HepG2 (cell line): ENCODE measurements around the gene LAMA5. TPM values are rescaled to one million over a fixed set of nuclear protein-coding genes. Genes with fewer than 3 reads are reported as not detected.

Experiments used
- ATF7-NPFF ChIP-seq: sonication (generic); formaldehyde crosslinking; IDR thresholded peaks from 2 replicates; pipeline ENCODE4 v1.8.1; 2023; ENCODE audit warnings: mild to moderate bottlenecking, low read depth, missing genetic modification reagents, moderate library complexity
- CBX5 ChIP-seq: sonication (generic); formaldehyde crosslinking; IDR thresholded peaks from 2 replicates; pipeline ENCODE4 v1.4.0; 2020; ENCODE audit warnings: missing genetic modification reagents, borderline replicate concordance
- FOXP1 ChIP-seq, 2 experiments: fragments of 450-650 bp in 1 of 2; IDR thresholded peaks; 2 replicates each; pipeline ENCODE4 v1.6.1; 2017 to 2018; ENCODE audit warnings: antibody characterized with exemption in 1 of 2
- KDM5A ChIP-seq: fragments of 200-600 bp; sonication (generic); IDR thresholded peaks from 2 replicates; pipeline ENCODE4 v1.7.0; 2018; ENCODE audit warnings: antibody characterized with exemption, mild to moderate bottlenecking, low read length, borderline replicate concordance
- KLF11 ChIP-seq: IDR thresholded peaks from 2 replicates; pipeline ENCODE4 v1.6.1; 2016; ENCODE audit warnings: missing compliant biosample characterization
- MED8 ChIP-seq: sonication (generic); formaldehyde crosslinking; IDR thresholded peaks from 2 replicates; pipeline ENCODE4 v1.8.1; 2023; ENCODE audit warnings: mild to moderate bottlenecking, missing genetic modification reagents; ENCODE audit not compliant: insufficient replicate concordance
- MYC ChIP-seq: sonication (generic); formaldehyde crosslinking; IDR thresholded peaks from 2 replicates; pipeline ENCODE4 v1.9.0; 2021; ENCODE audit warnings: missing genetic modification reagents, borderline replicate concordance
- MZF1 ChIP-seq: sonication (generic); formaldehyde crosslinking; IDR thresholded peaks from 2 replicates; pipeline ENCODE4 v1.8.1; 2023; ENCODE audit warnings: mild to moderate bottlenecking, missing genetic modification reagents, borderline replicate concordance
- NAIF1 ChIP-seq: sonication (generic); formaldehyde crosslinking; IDR thresholded peaks from 2 replicates; pipeline ENCODE4 v1.5.0; 2020; ENCODE audit warnings: mild to moderate bottlenecking, missing genetic modification reagents, borderline replicate concordance
- SP5 ChIP-seq: IDR thresholded peaks from 2 replicates; pipeline ENCODE4 v1.6.1; 2016; ENCODE audit warnings: low read depth, borderline replicate concordance
- SRSF4 ChIP-seq: fragments of 200-400 bp; formaldehyde crosslinking; IDR thresholded peaks from one replicate; pipeline ENCODE4 v1.6.1; 2018; ENCODE audit warnings: mild to moderate bottlenecking, low read depth, low read length, moderate library complexity; ENCODE audit not compliant: poor library complexity, severe bottlenecking
- TCF7L2 ChIP-seq: IDR thresholded peaks from 2 replicates; pipeline ENCODE4 v1.6.1; 2011; ENCODE audit warnings: mild to moderate bottlenecking, low read depth, low read length, moderate library complexity
- THAP7 ChIP-seq: sonication (generic); formaldehyde crosslinking; IDR thresholded peaks from 2 replicates; pipeline ENCODE4 v1.8.1; 2023; ENCODE audit warnings: mild to moderate bottlenecking, missing genetic modification reagents
- ZFP37 ChIP-seq: sonication (generic); formaldehyde crosslinking; IDR thresholded peaks from 2 replicates; pipeline ENCODE4 v1.4.0; 2020; ENCODE audit warnings: missing genetic modification reagents, borderline replicate concordance
- ZNF10 ChIP-seq: sonication (generic); formaldehyde crosslinking; IDR thresholded peaks from 2 replicates; pipeline ENCODE4 v1.4.0; 2020; ENCODE audit warnings: mild to moderate bottlenecking, low read depth, missing genetic modification reagents, borderline replicate concordance
- ZNF256 ChIP-seq: sonication (generic); formaldehyde crosslinking; conservative IDR thresholded peaks from 2 replicates; pipeline ENCODE4 v1.4.0; 2020; ENCODE audit warnings: missing genetic modification reagents
- ZNF329 ChIP-seq: sonication (generic); formaldehyde crosslinking; IDR thresholded peaks from 2 replicates; pipeline ENCODE4 v1.9.0; 2021; ENCODE audit warnings: low read depth, mild to moderate bottlenecking, missing genetic modification reagents
- ZNF383 ChIP-seq: sonication (generic); formaldehyde crosslinking; IDR thresholded peaks from 2 replicates; pipeline ENCODE4 v1.4.0; 2020; ENCODE audit warnings: missing genetic modification reagents, mild to moderate bottlenecking, borderline replicate concordance
- ZNF512 ChIP-seq: sonication (generic); formaldehyde crosslinking; IDR thresholded peaks from 2 replicates; pipeline ENCODE4 v1.4.0; 2020; ENCODE audit warnings: mild to moderate bottlenecking, missing genetic modification reagents
- ZNF792 ChIP-seq: IDR thresholded peaks from 2 replicates; pipeline ENCODE4 v1.6.1; 2016
- ZSCAN21 ChIP-seq: sonication (generic); formaldehyde crosslinking; IDR thresholded peaks from 2 replicates; pipeline ENCODE4 v1.8.0; 2022; ENCODE audit warnings: mild to moderate bottlenecking, missing genetic modification reagents, moderate library complexity, borderline replicate concordance
- polyA plus RNA-seq, 8 experiments: library from polyadenylated mRNA; depleted of rRNA in 3 of 8; stranded (reverse) in 7 of 8; unstranded in 1 of 8; fragments of >200 nt; fragmentation: Illumina TruSeq in 4 of 8; extraction: Trizol in 4 of 8; gene quantifications; 2 replicates each; pipeline versions ENCODE4 v1.2.1 to v1.2.3, GENCODE V29; 2011 to 2016; ENCODE audit warnings: low read depth in 4 of 8, missing spikeins in 1 of 8, mixed read lengths in 1 of 8; ENCODE audit not compliant: insufficient read depth in 1 of 8
- total RNA-seq, 5 experiments: library from RNA; depleted of rRNA; stranded (reverse); fragments of >200 nt; fragmentation: Illumina TruSeq; extraction: Trizol; gene quantifications; 2 replicates each; pipeline ENCODE4 v1.2.3, GENCODE V29; 2016; ENCODE audit warnings: low read depth in 1 of 5
- TF ChIP-seq, protein P1 (sequence below): sonication (generic); formaldehyde crosslinking; IDR thresholded peaks from 2 replicates; pipeline ENCODE4 v1.4.0; 2020; ENCODE audit warnings: missing genetic modification reagents, borderline replicate concordance

Gene LAMA5
- total and polyA plus RNA-seq, 2 of the 13 experiments (the other 11 are each of a cell fraction or from before 2014, with no cell fraction given), result 21.0 to 44.7 TPM

- no peak for TF ChIP-seq FOXP1 (IDR thresholded peaks at IDR 0.05)
- no peak for TF ChIP-seq FOXP1 (CRISPR knock-in tag; IDR thresholded peaks at IDR 0.05)
- no peak; the same call in 1 of the 2 replicates for TF ChIP-seq ATF7-NPFF
- peak; percentile 86 for TF ChIP-seq SP5 (CRISPR knock-in tag)
- TF ChIP-seq, protein P1, sequence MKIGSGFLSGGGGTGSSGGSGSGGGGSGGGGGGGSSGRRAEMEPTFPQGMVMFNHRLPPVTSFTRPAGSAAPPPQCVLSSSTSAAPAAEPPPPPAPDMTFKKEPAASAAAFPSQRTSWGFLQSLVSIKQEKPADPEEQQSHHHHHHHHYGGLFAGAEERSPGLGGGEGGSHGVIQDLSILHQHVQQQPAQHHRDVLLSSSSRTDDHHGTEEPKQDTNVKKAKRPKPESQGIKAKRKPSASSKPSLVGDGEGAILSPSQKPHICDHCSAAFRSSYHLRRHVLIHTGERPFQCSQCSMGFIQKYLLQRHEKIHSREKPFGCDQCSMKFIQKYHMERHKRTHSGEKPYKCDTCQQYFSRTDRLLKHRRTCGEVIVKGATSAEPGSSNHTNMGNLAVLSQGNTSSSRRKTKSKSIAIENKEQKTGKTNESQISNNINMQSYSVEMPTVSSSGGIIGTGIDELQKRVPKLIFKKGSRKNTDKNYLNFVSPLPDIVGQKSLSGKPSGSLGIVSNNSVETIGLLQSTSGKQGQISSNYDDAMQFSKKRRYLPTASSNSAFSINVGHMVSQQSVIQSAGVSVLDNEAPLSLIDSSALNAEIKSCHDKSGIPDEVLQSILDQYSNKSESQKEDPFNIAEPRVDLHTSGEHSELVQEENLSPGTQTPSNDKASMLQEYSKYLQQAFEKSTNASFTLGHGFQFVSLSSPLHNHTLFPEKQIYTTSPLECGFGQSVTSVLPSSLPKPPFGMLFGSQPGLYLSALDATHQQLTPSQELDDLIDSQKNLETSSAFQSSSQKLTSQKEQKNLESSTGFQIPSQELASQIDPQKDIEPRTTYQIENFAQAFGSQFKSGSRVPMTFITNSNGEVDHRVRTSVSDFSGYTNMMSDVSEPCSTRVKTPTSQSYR (CRISPR knock-in tag), result peak; percentile 34; the same call in 1 of the 2 replicates
- no peak for TF ChIP-seq ZNF792 (CRISPR knock-in tag)
- TF ChIP-seq CBX5, result no peak
- TF ChIP-seq MED8, result no peak
- 0 out of 2 replicates have a peak, but pooled peaks have one; percentile 4 for TF ChIP-seq ZNF329 (CRISPR knock-in tag)
- no peak for TF ChIP-seq TCF7L2
- 0 out of 2 replicates have a peak, but pooled peaks have one; percentile 12 for TF ChIP-seq ZSCAN21 (CRISPR knock-in tag)
- TF ChIP-seq SRSF4, result no peak
- TF ChIP-seq KDM5A, result peak; percentile 42; the same call in 1 of the 2 replicates
- TF ChIP-seq ZNF10 (CRISPR knock-in tag), result no peak
- TF ChIP-seq KLF11 (CRISPR knock-in tag), result no peak
- no peak; the same call in 1 of the 2 replicates for TF ChIP-seq ZNF256
- 0 out of 2 replicates have a peak, but pooled peaks have one; percentile 27 for TF ChIP-seq ZNF383 (CRISPR knock-in tag)
- no peak for TF ChIP-seq ZFP37 (CRISPR knock-in tag)
- no peak for TF ChIP-seq ZNF512 (CRISPR knock-in tag)
- TF ChIP-seq THAP7, result no peak
- TF ChIP-seq MZF1 (CRISPR knock-in tag), result no peak
- TF ChIP-seq NAIF1 (CRISPR knock-in tag), result peak; percentile 44; the same call in 1 of the 2 replicates
- 0 out of 2 replicates have a peak, but pooled peaks have one; percentile 60 for TF ChIP-seq MYC (CRISPR knock-in tag)
Observed at GRCh38 chr20:62366370-62367135, 559 bp downstream of the LAMA5 start (continued).
